HG03558 (cell line): ENCODE data around the gene KDR.

Experiments used
- ATAC-seq: cut with Tn5 transposase; IDR thresholded peaks from one replicate; pipeline ENCODE4 v1.9.1; 2021; ENCODE audit warnings: moderate number of reproducible peaks; ENCODE audit not compliant: unreplicated experiment; ENCODE audit errors: extremely low read depth

The KDR gene

GRCh38 chr4:55082756-55083155, 42.6 kb downstream of the KDR start:
- ATAC-seq, result no peak

DNA sequence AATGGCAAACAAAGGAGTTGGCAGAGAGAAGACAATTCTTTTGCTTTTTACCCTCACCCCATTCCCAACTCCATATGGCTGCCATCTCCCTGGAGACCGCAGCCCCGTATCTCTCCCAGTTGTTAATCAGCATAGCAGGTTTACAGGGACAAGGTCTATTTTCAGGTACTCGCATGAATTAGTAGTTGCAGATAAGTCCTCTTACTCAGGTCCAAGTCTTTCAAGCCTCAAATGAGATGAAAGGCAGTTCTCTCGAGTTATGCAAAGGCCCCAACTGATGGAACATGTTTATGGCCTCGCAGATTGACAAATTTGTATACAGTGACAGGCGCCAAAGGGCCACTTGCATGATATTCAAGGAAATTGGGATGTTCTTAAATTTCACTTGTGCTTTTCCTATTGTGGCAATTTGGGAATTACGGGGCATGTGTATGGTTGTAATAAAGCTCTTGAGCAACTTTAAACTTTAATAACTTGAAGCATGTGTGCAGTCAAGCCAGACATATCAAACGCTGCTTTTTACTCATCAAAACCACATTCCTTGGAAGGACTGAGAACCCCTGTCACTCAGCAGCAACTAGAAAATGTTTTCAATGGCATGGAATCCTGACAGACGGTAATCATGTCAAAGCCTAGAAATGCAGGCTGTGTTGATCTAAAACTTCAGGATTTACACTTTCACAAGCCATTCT, 45.1 kb downstream of the KDR start:
- no peak for ATAC-seq

- ATAC-seq, result no peak
Measured at GRCh38 chr4:55079451-55080173, 45.8 kb downstream of the KDR start.

- no peak for ATAC-seq
Measured at GRCh38 chr4:55078987-55079386, 46.4 kb downstream of the KDR start.

GRCh38 chr4:55077577-55077976, 47.8 kb downstream of the KDR start:
- no peak for ATAC-seq

DNA sequence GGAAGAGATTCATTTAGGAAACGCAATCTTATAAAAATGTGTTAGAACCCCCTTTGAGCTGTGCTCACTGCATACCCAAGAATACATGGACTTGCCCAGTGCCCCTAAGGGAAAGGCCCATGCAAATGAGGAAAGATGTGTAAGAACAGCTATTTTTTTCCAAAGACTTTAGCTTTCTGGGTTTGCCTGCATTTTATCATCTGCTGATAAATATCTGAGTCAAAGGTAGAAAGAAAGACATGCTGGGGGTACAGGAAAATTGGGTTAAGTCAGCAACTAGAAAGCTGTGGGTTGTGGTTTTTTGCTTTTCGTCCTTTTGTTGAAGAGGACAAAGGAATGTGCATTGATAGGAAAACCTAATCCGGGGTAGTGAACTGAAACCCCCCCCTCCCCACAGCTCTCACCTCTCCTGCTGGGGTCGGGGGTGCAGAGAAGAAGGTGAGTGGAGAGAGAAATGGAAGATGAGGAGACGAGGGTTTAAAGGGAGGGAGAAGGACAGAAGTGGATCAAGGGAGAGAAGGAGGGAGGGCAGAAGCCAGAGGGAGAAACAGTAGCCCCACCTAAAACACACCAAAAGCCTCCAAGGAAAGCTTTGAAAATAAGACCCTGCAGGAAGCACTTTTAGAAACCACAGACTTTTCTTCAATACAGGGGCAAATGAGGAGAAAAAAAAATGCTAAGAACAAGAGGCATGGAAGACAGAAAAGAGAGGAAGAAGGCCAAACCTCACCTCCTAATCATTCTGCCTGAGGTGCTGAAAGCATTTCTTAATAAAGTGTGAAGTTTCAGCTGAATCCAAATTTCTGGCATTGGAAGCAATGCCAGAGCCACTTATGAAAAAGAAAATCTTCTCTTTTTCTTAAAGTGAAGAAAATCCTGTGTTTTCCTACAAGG, 49.3 kb downstream of the KDR start:
- ATAC-seq, result no peak

- ATAC-seq, result no peak
Measured at GRCh38 chr4:55075376-55075775, 50.0 kb downstream of the KDR start.

DNA sequence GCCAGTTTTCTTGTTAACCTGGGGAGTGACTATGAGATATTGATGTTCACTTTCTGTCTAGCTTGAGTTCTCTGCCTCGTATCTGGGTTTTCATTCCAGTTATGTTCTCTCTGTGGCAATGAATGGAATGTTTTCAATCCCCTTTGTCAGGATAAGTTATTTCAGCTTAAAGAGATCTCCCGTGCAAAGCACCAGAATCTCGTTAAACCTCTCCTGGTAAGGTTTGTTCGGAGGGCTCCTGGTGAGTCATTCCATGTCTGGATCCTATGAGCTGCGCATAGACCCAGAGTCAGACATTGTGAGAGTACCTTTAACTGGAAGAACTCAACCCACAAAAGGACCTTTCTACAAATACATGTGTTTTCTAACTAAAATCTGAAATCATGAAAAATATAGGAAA, 51.0 kb downstream of the KDR start:
- no peak for ATAC-seq

GRCh38 chr4:55071951-55072350, 53.4 kb downstream of the KDR start:
- no peak for ATAC-seq

DNA sequence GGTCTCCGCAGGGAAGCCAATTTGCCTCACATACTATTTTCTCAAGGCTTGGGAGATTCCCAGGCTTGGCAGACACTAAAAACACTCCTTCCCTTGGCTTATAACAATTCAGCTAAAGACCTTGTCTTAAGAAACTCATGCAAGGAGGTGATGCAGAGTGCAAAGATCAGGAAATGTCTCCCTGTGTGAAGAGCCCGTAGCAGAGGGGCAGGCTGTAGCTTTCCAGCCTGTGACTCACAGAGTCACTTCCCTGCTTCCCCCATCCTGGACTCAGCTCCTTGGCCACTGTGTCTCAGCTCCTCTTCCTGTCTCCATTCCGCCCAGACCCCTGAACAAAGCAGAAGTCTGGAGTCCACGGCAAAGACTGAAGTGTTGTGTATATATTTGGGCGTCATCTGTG, 56.1 kb downstream of the KDR start:
- ATAC-seq, result no peak

GRCh38 chr4:55068522-55068921, 56.9 kb downstream of the KDR start:
- ATAC-seq, result no peak

- no peak for ATAC-seq
Measured at GRCh38 chr4:55066018-55066417, 59.4 kb downstream of the KDR start.

GRCh38 chr4:55055529-55055928, 69.9 kb downstream of the KDR start:
- ATAC-seq, result no peak

DNA sequence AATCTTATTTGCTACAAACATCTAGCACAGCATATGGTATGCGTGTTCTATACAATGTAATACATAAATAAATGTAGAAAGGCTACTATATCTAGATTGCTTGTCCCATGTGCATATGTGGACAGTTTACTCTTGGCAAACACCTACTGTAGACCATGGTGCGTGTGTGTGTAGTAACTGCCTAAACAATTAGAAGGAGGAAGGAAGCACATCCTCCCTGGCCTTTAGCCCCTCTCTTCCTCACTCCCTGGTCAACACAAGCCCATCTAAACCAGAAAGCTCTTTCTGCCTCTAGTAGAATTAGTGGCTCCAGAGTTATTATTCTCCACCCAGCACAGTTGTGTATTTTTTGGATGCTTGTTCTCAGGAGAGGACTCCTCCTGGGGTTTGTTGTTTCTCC, 73.9 kb downstream of the KDR start:
- no peak for ATAC-seq

DNA sequence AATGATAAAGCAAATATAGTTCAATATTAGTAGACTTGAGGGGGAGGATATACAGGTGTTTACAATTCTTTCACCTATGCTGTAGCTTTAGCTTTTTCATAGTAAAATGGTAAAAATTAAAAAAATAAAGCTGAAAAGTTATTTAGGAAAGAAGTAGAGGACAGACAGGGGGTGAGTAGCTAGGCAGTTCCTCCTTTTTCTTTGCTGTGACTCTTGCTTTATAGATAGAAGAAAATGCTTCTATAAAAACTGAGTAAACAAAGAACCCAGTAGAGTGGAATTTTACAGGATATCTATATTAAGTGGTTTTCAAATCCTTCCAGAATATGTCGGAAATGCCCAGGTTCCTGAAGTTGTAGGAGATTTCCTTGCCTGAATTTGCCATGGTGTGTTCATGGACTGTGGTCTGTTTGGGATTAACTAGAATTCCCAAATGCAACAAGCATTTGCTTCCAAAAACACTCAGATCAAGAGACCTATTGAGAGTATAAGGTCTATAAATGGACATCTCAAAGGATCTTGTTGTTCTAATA, 74.9 kb downstream of the KDR start:
- no peak for ATAC-seq

- ATAC-seq, result no peak
Measured at GRCh38 chr4:55038176-55038890, 87.1 kb downstream of the KDR start.

DNA sequence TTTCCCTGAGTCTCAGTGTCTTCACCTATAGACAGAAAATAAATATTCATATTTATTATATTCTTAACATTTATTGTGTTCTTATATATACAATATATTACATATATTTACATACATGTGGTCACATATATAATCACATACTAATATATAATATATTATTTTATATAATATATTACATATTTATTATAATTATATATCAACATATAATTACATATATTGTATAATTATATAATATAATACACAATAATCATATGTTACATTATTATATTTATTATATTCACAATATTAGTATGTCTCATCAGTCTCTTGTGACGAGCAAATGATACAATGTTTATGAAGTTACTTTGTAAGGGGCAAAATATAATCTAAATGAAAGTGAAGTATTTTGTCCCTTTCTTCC, 87.7 kb downstream of the KDR start:
- no peak for ATAC-seq

DNA sequence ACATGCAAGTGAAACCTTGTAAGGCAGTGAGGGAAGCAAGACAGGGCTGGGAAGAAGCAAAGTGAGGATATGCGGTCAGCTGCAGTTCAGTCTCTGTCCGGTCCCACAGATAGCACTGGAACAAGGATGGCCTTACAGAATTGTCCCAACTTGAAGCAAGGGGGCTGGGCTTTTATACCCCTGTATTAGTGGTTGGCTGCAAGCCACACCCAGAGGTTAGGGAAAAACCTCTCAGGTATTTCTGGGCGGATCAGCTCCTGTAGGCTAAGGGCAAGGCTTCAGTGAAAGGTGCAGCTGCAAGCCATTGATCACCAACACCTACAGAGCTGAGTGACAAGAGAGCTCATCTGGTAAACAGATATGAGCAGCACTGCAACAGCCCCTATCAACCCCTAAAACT, 89.0 kb downstream of the KDR start:
- no peak for ATAC-seq

DNA sequence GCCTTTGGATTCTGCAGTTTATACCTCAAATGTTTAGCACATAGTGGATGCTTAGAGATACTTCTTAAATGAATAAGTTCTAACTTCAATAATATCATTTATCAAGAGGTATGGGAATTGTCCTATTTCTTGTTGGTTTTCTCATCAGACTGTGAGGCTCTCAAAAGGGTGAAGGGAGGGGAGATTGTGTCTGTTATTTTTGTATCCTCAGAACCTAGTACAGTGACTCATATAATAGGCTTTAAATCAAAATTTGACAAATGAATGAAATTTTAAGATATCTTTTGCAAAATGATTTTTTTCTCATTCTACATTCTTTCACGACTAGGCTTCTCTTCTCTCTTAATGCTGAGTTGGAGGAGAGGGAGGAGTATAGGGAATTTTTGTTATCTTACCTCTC, 89.5 kb downstream of the KDR start:
- no peak for ATAC-seq

DNA sequence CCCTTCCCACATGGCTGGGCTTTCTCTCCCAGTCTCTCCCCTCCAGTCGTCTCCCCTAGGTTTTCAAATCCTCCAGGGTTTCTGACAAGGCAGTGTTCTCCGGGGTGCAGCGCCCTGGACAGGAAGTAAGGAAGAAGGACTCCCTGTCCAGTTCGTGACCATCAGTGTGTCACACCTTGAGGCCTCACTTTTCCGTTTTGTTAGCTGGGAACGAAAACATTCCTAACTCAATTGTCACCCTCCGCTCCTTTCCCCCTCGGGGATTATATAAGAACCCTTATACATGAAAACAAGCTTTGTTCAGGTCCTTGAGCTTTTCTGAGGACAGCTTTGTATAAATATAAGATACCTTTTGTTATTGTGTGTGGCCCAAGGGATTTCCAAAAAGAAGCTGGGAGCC, 92.1 kb downstream of the KDR start:
- no peak for ATAC-seq
